GM12875 (cell line): ENCODE results near the gene ERVV-1.
"Not testable (repeated sequence)": the region's sequence is repeated elsewhere in the genome, so short reads cannot be mapped to it uniquely, and the experiment has no call there.

ENCODE experiments used
- H3K4me3 ChIP-seq: one replicate; pipeline ENCODE4 v1.5.1; 2011; ENCODE audit warnings: low read depth, low read length, control low read depth
- TF ChIP-seq, protein P1 (sequence below): IDR thresholded peaks from 2 replicates; pipeline ENCODE4 v1.5.1; 2011; ENCODE audit warnings: low read depth, mild to moderate bottlenecking, control low read depth, inconsistent platforms, low read length, moderate library complexity, borderline replicate concordance; ENCODE audit not compliant: insufficient read depth

Gene ERVV-1, protein sequence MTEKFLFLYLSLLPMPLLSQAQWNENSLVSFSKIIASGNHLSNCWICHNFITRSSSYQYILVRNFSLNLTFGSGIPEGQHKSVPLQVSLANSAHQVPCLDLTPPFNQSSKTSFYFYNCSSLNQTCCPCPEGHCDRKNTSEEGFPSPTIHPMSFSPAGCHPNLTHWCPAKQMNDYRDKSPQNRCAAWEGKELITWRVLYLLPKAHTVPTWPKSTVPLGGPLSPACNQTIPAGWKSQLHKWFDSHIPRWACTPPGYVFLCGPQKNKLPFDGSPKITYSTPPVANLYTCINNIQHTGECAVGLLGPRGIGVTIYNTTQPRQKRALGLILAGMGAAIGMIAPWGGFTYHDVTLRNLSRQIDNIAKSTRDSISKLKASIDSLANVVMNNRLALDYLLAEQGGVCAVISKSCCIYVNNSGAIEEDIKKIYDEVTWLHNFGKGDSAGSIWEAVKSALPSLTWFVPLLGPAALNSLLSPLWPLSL

DNA sequence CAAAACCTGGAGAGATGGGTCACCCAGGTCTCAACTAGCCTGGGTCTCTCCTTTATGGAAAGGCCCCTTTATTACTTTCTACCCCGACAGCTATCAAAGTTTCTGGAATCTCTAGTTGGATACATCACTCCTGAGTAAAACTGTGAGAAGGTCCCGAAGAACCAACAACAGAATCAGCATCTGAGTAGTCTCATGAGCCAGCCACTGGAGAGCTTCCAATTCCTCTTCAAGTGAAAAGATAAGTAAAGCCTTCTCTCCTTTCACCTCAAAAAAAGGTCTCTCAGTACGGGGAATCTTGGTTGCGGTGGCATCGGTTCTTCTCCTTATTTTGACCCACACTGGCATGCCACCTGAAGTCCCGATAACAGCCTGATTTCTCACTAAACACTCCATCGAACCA, at the start of gene ERVV-1:
Gene ERVV-1 (plus strand): TSS at position 301 of the 400 bp plus-strand sequence. CDS start 170 bp downstream, outside the sequence.
- TF ChIP-seq, protein P1, sequence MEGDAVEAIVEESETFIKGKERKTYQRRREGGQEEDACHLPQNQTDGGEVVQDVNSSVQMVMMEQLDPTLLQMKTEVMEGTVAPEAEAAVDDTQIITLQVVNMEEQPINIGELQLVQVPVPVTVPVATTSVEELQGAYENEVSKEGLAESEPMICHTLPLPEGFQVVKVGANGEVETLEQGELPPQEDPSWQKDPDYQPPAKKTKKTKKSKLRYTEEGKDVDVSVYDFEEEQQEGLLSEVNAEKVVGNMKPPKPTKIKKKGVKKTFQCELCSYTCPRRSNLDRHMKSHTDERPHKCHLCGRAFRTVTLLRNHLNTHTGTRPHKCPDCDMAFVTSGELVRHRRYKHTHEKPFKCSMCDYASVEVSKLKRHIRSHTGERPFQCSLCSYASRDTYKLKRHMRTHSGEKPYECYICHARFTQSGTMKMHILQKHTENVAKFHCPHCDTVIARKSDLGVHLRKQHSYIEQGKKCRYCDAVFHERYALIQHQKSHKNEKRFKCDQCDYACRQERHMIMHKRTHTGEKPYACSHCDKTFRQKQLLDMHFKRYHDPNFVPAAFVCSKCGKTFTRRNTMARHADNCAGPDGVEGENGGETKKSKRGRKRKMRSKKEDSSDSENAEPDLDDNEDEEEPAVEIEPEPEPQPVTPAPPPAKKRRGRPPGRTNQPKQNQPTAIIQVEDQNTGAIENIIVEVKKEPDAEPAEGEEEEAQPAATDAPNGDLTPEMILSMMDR = no peak
- H3K4me3 ChIP-seq = no peak within 1 kb of the TSS

DNA sequence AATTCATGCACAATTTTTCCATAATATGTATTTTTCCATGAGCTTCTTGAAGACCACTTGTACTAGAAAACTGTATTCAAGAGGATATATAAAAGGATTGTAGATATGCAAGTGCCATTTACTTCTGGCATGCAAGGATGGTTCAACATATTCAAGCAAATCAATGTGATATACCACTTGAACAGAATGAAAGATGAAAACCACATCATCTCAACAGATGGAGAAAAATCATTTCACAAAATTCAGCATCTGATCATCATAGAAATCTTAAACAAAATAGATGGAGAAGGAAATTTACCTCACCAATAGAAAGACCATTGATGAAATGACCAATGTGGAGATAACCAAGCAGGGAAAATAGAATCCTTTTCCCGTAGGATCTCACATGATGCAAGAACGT, 45.9 kb upstream of the ERVV-1 start:
- no peak overlapping the region for H3K4me3 ChIP-seq
- TF ChIP-seq, protein P1 = no peak

DNA sequence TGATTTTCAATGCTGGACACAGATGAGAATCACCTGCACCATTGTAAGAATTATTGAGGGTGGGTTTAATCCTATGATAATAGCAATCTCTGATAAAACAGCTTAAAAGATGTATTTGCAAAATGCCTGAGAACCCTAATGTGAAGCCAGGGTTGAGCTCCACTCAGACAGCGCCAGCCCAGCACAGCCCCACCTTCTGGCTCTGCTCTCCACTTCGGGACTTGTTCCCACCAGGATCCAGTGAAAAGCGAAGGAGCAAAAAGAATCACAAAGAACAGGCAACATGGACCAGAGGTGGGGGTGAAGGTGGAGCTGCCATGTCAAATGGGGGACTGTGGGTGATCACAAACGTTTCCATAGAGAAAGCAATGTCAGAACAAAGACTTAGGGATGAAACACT, 32.4 kb upstream of the ERVV-1 start:
- no peak overlapping the region for H3K4me3 ChIP-seq
- TF ChIP-seq, protein P1 = no peak

DNA sequence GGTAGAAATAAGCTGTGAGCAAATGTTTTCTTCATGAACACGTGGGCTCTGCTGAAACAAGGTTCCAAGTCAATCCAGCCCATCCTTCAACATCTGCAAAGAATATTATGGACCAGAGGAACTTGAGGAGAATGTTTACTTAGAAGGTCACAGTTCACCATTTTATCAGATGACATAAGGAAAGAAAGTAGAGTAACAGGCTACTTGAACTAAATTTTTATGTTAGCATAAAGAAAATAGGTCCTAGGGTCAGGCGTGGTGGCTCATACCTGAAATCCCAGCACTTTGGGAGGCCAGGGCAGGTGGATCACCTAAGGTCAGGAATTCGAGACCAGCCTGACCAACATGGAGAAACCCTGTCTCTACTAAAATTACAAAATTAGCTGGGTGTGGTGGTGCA, 30.6 kb upstream of the ERVV-1 start:
- H3K4me3 ChIP-seq = not testable (repeated sequence)

DNA sequence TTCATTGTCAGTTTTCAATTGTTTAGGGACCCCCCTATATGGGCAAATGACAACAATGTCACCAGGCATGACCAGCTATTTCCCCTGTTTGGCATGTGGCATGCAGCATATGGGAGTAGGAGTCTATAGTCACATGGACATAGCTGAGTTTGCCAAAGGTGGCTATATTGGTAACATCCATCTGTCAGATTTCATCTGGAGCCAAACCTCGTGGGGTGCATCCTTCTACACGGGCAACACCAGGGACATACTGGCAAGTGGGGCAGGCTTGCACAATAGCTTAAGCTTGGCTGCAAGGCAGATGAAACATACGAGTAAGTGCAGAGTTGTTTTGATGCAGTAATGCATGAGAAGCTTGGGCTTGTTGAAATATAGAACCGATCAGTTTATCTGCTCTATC, 26.5 kb upstream of the ERVV-1 start:
- H3K4me3 ChIP-seq = no peak overlapping the region

DNA sequence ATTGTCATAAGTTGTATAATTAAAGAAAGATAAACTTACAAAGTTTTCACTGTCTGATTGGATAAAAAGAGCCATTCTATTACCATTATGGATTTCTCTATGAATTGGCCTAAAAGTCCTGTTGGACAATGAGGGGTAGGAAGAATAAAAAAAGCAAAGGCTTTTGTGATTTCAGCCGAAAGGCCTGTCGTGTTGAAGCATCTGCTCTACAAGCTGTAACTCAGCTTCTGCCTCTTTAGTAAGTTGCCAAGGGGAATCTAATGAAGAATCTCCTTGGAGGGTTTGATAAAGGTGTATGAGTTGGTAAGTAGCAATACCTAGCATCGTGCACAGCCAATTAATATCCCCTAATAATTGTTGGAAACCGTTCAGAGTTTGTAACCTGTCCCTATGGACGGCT, 25.2 kb upstream of the ERVV-1 start:
- TF ChIP-seq, protein P1 = no peak
- no peak overlapping the region for H3K4me3 ChIP-seq

More for the DNA sequence above, 26.5 kb upstream of the ERVV-1 start:
- TF ChIP-seq, protein P1 = no peak

DNA sequence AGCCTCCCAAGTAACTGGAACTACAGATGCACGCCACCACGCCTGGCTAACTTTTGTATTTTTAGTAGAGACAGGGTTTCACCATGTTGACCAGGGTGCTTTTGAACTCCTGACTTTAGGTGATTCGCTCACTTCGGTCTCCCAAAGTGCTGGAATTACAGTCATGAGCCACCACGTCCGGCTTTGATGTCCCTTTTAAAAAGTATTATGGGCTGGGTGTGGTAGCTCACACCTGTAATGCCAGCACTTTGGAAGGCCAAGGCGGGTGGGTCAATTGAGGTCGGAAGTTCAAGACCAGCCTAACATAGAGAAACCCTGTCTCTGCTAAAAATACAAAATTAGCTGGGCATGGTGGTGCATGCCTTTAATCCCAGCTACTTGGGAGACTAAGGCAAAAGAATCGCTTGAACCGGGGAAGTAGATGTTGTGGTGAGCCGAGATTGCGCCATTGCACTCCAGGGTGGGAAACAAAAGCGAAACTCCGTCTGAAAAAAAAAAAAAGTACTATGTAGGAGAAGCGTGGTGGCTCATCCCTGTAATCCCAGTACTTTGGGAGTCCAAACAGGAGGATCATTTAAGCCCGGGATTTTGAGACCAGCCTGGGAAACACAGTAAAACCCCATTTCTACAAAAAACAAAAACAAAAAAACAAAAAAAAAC, 22.8 kb upstream of the ERVV-1 start:
- TF ChIP-seq, protein P1 = no peak
- no peak overlapping the region for H3K4me3 ChIP-seq
